GM18861 (cell line): Measurements from ENCODE around the gene OR52B6.
"Not testable (repeated sequence)": the region's sequence is repeated elsewhere in the genome, so short reads cannot be mapped to it uniquely, and the experiment has no call there.

ENCODE experiments used
- ATAC-seq: cut with Tn5 transposase; IDR thresholded peaks from one replicate; pipeline ENCODE4 v1.9.1; 2021; ENCODE audit not compliant: unreplicated experiment

OR52B6 gene, protein sequence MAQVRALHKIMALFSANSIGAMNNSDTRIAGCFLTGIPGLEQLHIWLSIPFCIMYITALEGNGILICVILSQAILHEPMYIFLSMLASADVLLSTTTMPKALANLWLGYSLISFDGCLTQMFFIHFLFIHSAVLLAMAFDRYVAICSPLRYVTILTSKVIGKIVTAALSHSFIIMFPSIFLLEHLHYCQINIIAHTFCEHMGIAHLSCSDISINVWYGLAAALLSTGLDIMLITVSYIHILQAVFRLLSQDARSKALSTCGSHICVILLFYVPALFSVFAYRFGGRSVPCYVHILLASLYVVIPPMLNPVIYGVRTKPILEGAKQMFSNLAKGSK

DNA sequence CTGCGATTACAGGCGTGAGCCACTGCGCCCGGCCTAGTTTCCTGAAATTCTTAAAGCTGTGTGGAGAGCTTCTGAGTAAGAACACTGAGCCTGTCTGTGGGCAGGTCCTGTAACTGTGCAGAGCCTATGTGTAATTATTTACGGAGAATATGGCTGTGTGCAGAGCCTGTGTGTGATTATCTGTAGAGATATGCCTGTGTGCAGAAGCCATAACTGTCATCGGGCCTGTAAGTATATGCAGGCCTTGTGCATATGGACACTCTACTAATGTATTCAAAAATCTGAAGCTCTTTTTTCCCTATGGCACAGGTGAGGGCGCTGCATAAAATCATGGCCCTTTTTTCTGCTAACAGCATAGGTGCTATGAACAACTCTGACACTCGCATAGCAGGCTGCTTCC, at the start of gene OR52B6:
Gene OR52B6 (plus strand): TSS at position 301 of the 400 bp plus-strand sequence. CDS start 0 bp downstream, at position 301.
- ATAC-seq = no peak

DNA sequence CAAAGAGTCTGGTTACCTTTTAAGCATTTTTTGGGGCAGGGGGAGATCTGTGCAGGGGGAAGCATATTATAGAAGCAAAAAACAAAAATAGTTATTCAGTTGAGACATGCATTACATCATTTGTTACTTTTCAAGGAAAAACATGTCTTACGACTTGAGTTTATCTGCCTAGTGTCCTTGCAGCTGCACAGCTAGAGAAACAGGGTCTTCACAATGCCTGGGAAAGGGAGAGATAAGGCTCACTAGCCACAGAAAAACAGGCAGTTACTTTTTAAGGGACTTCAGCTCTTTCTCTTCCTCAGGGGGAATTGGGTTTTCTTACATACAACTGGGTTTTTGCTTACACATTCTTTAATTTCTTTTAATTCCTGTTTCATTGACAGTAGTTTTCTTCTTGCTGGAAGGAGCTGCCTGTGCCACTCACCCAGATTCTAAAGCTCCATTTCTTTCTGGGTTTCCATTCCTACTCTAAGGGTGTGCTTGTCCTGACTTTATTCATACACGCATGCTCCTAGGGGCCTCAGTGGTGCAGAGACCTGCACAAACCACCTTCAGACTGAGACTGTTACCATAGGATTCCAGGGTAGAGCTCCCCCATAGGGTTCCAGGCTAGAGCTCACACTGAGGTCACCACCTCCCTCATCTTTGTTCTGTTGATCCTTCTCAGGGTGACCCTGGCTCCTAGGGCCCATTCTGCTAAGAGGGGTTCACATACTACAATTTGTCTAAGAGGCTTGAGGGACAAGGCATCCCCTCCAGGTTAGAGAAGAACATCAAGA, 49.4 kb upstream of the OR52B6 start:
- ATAC-seq = no peak

DNA sequence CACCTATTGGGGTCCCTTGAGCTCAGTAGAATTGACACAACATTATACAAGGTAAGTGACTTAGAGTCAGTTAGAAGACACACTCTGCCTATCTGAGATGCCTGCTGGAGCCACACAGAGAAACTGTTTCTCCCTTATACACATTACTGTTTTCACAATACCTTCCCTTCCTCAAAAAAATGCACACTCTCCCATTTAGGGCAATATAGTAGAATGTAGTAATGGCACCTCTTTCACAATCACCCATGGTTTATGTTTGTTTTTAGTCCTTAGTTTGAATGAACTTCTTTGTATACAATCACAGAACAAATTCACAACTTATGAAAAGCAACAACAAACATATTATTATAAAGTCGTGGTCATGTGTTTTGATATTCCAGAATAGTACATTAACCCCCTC, 46.6 kb upstream of the OR52B6 start:
- no peak for ATAC-seq

DNA sequence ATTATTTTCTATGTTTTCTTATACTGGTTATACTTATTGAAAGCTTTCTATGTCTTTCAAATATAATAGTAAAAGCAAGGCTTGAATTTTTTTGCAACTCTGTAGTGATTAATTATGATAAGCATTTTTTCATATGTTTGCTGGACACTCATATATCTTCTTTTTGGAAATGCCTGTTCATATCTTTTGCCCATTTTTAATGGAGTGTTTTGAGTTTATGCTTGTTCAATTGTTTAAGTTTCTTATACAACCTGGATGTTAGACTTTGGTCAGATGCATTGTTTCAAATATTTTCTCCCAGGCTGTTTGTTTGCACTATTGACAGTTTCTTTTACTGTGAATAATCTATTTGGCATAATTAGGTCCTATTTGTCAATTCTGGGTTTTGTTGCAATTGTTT, 44.2 kb upstream of the OR52B6 start:
- ATAC-seq = no peak

DNA sequence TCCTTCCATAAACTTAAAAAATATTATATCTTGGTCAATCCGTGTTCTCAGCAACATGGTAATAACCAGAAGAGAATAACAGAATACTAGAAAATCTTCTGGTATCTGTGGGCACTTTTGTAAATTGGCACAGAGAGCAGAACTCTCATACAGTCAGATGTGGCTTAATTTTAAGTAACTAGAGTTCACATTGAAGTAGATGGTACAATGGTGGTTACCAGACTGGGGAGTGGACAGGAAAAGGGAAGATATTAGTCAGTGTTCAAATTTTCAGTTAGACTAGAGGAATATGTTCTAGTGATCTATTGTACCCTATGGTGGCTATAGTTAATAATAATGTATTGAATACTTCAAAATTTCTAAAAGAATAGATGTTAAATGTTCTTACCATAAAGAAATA, 39.2 kb upstream of the OR52B6 start:
- ATAC-seq = peak; percentile 68

DNA sequence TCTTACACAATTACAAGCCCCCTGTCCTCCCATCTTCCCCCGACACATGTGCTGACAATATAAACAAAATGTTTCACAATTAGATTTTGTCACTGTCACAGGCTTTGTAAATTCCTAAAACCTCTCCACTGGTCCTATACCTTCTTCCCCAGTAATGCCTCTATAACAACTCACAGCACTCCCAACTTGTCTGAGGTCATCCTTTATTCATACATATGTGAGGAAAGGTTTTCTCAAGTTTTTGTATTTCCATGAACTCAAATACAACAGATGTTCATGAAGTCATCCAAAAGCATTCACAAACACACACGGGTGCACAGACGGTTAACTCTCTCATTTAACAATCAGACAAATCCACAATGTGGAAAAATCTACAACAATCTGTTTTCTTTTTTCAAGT, 34.2 kb upstream of the OR52B6 start:
- no peak for ATAC-seq

DNA sequence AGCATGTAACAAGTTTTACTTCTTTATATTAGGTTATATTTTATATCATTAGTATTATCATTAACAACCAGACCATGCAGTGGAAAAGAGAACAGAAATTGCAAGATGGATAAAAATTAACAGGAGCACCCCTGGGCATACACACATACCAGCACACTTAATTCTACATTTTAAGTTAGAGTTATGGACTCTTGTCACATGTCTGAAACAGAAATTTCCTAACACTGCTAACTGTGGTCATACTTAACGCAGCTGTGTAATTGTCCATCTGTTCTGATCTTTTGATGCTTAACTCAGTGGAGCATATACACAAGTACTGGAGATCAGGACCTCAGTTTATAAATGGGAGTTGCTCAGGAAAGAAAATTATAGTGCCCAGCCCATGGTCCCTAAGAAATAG, 32.7 kb upstream of the OR52B6 start:
- ATAC-seq = peak; percentile 94

DNA sequence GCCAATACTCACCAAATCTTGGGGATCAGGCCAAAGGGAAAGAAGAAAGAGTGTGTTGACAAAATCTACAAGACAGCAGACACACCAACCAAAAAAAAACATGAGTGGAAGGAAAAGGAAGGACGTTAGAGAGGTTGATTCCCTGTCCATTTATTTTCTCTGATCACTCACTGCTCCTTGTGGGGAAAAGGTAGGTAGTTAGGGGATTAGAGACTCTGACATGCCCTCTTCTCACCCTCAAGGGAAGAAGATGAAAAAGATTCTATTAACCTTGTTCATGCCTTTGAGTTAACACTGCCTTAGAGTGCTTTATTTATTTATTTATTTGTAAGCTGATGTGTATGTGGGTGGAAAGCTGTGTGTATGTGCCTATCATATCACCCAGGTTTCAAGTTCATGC, 32.2 kb upstream of the OR52B6 start, which contains the start of gene OR52H1:
Gene OR52H1 (minus strand): TSS at position 101 of the 400 bp plus-strand sequence. CDS start 3,035 bp downstream, outside the sequence.
- ATAC-seq = no peak

DNA sequence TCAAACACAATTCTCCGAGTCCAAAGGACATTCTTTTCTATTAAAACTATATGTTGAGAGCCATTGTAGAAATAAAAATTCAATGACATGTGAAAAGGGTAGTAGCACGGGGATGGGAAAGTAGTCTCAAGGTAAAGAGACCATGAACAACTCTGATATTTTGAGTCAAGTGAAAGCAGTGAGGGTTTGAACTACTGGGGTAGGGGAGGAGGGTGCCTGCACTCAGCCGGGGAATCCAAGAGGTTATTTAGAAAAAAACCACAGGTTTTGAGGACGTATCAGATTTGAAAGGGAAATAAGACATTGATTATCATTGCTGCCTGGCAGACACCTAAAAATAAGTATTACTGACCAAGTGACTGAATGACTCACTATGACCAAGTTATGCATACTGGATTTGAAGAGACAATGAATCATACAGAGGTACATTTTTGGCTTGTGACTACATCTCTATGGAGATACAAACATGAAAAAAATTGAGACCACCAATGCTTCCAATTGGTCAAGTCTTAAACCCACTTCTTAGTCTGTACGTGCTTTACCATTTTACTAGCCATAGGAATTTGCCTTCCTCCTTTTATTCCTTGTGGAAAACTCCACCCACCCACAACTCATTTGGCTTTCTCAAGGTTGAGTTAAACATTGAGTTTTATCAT, 30.1 kb upstream of the OR52B6 start:
- peak; percentile 51 for ATAC-seq

DNA sequence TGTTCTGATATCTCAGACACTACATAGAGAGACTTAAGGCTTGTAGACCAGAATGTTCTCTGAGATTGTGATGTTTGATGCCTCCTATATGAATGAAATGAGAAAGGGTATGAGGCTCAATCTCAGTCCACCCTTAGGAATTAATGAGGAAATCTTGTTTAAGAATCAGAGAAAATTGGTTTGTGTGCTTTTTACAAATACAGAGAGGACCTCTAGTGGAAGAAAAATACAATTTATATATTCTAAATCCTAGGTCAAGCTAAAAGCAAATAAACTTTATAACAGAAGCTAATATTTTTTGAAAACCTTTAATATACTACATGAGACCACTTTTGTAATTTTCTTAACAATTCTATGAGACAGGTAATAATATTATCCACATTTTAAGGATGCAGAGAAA, 27.3 kb upstream of the OR52B6 start:
- ATAC-seq = no peak

DNA sequence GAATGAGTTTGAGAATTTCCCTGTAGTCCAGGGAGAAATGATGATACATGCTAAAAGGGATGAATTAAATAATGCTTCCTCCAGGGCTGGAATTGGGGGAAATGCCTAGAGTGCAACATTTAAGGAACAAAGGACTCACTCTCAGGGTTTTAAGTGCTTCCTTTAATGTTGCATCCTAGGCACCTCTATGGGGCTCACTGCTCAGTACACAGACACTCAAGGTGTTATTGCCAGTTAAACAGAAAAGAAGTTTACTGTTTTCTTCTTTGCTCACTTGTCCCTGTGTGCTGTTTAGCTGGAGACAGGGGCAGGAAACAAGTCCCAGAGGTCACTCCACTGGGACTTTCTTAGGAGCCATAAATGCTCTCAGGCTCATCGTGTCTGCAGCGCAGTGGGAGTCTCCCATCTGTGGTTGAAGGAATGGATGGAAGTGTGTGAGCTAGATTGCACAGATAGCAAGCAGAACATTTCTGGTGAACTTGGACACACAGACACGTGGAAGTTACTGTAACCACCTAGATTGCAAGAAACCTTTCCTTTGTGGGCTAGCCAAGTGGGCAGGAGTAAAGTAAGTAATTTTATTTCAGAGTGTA, 24.0 kb upstream of the OR52B6 start:
- no peak for ATAC-seq

DNA sequence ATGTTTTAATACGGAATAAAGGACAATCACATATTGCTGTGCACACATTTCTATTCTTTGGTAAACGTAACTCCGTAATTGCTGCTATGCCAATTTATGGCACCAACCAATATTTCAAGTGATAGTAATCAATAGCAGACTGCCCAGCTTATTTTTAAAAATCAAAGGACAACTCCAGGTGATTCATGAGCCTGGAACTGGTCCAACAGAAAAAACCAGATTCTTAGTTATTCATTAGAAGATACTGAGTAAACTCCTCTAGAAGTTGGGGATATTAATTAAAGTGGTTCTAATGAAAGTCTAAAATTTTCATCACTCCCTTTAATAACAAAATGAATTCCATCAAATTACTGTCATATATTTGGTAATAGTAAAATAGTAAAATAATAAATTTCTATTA, 22.9 kb upstream of the OR52B6 start:
- ATAC-seq = no peak

DNA sequence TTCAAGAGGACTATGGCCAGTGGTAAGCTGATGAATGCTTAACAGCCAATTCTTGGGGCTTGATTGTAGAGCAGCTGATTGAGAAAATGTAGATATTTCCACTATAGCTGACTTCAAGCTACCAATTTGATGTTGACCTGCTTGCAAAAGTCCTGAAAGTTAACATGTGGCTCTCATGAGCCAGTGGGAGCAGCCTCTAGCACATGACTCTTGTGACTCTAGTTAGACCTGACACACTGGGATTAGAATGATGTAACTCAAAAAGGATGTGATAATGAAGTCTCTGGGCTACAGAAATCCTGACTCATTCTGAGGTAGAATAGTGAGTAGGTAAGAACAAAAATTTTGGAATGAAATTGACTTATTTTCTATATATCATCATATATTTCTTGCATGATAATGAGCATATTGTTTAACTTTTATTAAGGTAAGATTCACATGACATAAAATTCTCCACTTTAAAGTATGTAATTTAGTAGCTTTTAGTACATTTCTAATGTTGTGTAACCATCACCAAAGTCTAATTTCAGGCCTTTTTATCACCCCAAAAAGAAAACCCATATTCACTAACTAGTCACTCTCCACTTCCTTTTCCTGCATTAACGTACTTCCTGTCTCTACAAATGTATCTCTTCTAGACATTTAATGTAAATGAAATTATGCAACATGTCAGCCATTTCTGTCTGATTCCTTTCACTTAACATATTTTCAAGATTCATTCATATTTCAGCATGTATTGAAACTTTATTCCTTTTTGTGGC, 16.2 kb upstream of the OR52B6 start:
- ATAC-seq = no peak

DNA sequence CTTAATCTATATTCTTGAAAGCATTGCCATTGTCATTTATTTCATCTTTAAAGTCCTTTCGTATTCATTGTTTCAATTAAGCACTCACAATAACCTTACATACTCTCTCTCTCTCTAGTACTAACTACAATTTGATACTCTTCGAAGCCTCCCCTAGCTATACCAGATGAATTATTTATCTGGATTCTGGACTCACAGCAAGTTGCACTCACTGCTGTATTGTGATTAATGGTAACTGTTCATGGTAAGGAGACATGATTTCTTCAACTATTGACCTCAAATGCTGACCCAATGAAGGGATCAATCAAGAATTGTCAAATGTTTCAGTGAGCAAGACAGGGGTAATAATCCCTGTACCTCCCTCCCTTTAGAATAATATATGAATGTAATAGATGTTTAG, 6.0 kb upstream of the OR52B6 start:
- ATAC-seq = no peak

DNA sequence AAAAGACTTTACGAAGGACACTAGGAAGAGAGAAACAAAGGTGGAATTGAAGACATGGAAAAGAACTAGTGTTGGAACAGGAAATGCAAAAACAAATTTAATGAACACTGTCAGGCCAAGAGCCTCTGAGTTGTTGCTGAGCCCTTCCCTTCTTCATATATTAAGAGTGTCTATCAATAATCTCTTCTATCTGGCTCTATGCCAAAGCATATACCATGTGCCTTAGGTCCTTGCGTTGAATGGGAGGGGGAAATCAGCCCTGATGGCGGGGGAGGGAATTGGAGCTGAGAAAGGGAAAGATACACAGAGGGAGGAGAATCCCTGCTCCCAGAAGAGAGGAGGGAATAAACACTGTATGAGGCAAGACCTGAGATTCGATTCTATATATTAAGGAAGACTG, 5.5 kb upstream of the OR52B6 start:
- ATAC-seq = no peak

DNA sequence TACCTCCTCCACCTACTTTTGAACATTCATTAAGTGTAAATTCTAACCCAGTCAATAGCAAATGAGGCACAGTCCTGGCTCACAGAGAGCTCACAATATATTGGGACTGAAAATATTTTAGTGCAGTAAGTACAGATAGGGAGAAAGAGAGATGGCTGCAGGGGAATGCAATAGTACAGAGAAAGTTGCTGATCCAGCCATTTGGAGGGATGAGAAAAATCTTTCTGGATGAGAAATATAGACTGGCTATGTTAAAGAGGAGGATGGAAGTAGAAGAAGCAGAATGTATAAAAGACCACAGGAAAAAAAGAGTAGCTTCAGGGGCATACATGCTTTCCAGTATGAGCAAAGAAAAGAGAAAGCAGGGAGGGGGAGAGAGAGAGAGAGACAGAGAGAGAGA, 3.6 kb upstream of the OR52B6 start:
- ATAC-seq = no peak

DNA sequence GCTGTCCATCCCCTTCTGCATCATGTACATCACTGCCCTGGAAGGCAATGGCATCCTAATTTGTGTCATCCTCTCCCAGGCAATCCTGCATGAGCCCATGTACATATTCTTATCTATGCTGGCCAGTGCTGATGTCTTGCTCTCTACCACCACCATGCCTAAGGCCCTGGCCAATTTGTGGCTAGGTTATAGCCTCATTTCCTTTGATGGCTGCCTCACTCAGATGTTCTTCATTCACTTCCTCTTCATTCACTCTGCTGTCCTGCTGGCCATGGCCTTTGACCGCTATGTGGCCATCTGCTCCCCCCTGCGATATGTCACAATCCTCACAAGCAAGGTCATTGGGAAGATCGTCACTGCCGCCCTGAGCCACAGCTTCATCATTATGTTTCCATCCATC, 337 bp downstream of the OR52B6 start:
- ATAC-seq = no peak

DNA sequence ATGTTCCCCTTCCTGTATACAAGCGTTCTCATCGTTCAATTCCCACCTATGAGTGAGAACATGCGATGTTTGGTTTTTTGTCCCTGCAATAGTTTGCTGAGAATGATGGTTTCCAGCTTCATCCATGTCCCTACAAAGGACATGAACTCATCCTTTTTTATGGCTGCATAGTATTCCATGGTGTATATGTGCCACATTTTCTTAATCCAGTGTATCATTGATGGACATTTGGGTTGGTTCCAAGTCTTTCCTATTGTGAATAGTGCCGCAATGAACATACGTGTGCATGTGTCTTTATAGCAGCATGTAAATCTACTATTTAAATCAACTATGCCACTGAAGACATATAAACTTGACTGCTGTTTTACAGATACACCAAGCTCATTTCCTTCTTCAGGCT, 3.8 kb downstream of the OR52B6 start:
- not testable (repeated sequence) for ATAC-seq

DNA sequence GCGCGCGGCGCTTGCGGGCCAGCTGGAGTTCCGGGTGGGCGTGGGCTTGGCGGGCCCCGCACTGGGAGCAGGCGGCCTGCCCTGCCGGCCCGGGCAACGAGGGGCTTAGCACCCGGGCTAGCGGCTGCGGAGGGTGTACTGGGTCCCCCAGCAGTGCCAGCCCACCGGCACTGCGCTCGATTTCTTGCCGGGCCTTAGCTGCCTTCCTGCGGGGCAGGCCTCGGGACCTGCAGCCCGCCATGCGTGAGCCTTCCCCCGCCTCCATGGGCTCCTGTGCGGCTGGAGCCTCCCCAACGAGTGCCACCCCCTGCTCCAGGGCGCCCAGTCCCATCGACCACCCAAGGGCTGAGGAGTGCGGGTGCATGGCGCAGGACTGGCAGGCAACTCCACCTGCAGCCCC, 9.2 kb downstream of the OR52B6 start:
- not testable (repeated sequence) for ATAC-seq

DNA sequence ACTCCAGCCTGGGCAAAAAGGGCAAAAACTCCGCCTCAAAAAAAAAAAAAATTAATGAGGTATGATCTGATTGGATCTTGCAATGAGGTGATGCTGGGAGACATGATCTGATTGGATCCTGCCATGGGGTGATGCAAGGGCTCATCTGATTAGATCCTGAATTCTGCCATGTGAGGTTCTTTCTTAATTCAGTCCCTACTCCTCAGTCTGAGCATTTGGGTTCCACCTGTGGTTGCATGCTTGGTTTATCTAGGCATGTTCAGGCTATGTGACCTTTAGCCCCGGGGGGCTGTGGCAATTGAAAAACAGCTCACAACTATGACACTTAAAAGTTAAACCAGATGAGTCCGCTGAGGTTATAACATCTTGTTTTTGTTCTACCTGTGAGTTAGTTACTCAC, 10.9 kb downstream of the OR52B6 start:
- no peak for ATAC-seq

DNA sequence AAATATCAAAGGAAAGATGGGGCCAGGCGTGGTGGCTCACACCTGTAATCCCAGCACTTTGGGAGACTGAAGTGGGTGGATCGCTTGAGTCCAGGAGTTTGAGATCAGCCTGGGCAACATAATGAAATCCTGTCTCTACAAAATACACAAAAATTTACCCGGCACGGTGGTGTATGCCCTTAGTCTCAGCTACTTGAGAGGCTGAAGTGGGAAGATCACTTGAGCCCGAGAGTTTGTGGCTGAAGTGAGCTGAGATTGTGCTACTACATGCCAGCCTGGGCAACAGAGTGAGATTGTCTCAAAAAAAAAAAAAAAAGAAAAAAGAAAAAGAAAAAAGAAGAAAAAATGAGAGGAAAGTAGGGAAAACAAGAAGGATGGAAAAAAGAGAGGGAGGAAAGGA, 11.9 kb downstream of the OR52B6 start:
- ATAC-seq = no peak
